ENCODE data around the gene BIRC2. TPM values are rescaled to one million over a fixed set of nuclear protein-coding genes. Genes with fewer than 3 reads are reported as not detected.
A peak's percentile ranks its signal among the peaks of the same experiment; 100 is the strongest.

The BIRC2 gene
- total and polyA plus RNA-seq, 4 donors = 16.7 to 99.9 (median 28.9) TPM

GRCh38 chr11:102384419-102385079 is 37.5 kb downstream of the BIRC2 start:
- Histone ChIP-seq H3K4me3 (no peak overlapping the region), H3K9ac (ENCODE audit: insufficient read depth in 1 of 2, low read length in 2 of 2) (no peak overlapping the region), H3K36me3 (ENCODE audit: control insufficient read depth in 4 of 4, insufficient read depth in 4 of 4, low read length in 4 of 4) (peaks cover 10 to 27% (median 18%) of the 10 kb centered on the region in 4 donors), H3K9me3 (ENCODE audit: control insufficient read depth in 4 of 4, insufficient read depth in 3 of 4, low read length in 3 of 4) (no peaks in the 10 kb centered on the region), H3K27ac (ENCODE audit: low read depth in 1 of 2, low read length in 1 of 2) (no peak overlapping the region), H3K27me3 (ENCODE audit: control insufficient read depth in 3 of 3, insufficient read depth in 3 of 3, low read length in 2 of 3) (no peaks in the 10 kb centered on the region), H3K4me1 (ENCODE audit: control insufficient read depth in 5 of 5, insufficient read depth in 5 of 5, low read length in 5 of 5) (peaks cover 0 to 8% (median 3%) of the 10 kb centered on the region in 5 donors)
- 77 to 87% methylated on average over 15 of the region's 15 CpGs for WGBS, 2 donors
- DNase-seq (peak; percentile 69 to 80 (median 80)), ATAC-seq (ENCODE audit: insufficient read depth, low FRiP score) (no peak)
- TF ChIP-seq CTCF (IDR thresholded peaks at IDR 0.05; ENCODE audit: control extremely low read depth, extremely low read depth) = no peak

GRCh38 chr11:102385085-102386007 is 38.3 kb downstream of the BIRC2 start:
- WGBS, 2 donors = 41 to 65% methylated on average over 5 of the region's 5 CpGs
- H3K27ac ChIP-seq (ENCODE audit: low read depth in 1 of 2, low read length in 1 of 2) = peak overlapping the region in 1 of 2 donors; percentile 63
- TF ChIP-seq CTCF (IDR thresholded peaks at IDR 0.05; ENCODE audit: control extremely low read depth, extremely low read depth) = no peak
- H3K4me3 ChIP-seq = no peak overlapping the region
- H3K27me3 ChIP-seq (ENCODE audit: control insufficient read depth in 3 of 3, insufficient read depth in 3 of 3, low read length in 2 of 3) = no peaks in the 10 kb centered on the region
- peaks cover 0 to 8% (median 3%) of the 10 kb centered on the region in 5 donors for H3K4me1 ChIP-seq (ENCODE audit: control insufficient read depth in 5 of 5, insufficient read depth in 5 of 5, low read length in 5 of 5)
- H3K9me3 ChIP-seq (ENCODE audit: control insufficient read depth in 4 of 4, insufficient read depth in 3 of 4, low read length in 3 of 4) = no peaks in the 10 kb centered on the region
- peaks cover 10 to 23% (median 17%) of the 10 kb centered on the region in 4 donors for H3K36me3 ChIP-seq (ENCODE audit: control insufficient read depth in 4 of 4, insufficient read depth in 4 of 4, low read length in 4 of 4)
- DNase-seq (no peak), ATAC-seq (ENCODE audit: insufficient read depth, low FRiP score) (no peak)
- no peak overlapping the region for H3K9ac ChIP-seq (ENCODE audit: insufficient read depth in 1 of 2, low read length in 2 of 2)

GRCh38 chr11:102386136-102386734 is 39.2 kb downstream of the BIRC2 start:
- no peak overlapping the region for H3K4me3 ChIP-seq
- H3K9me3 ChIP-seq (ENCODE audit: control insufficient read depth in 4 of 4, insufficient read depth in 3 of 4, low read length in 3 of 4) = no peaks in the 10 kb centered on the region
- no peak overlapping the region for H3K9ac ChIP-seq (ENCODE audit: insufficient read depth in 1 of 2, low read length in 2 of 2)
- H3K4me1 ChIP-seq (ENCODE audit: control insufficient read depth in 5 of 5, insufficient read depth in 5 of 5, low read length in 5 of 5) = peaks cover 0 to 8% (median 3%) of the 10 kb centered on the region in 5 donors
- H3K27ac ChIP-seq (ENCODE audit: low read depth in 1 of 2, low read length in 1 of 2) = no peak overlapping the region
- no peak for DNase-seq
- H3K27me3 ChIP-seq (ENCODE audit: control insufficient read depth in 3 of 3, insufficient read depth in 3 of 3, low read length in 2 of 3) = no peaks in the 10 kb centered on the region
- no peak for TF ChIP-seq CTCF (IDR thresholded peaks at IDR 0.05; ENCODE audit: control extremely low read depth, extremely low read depth)
- no peak for ATAC-seq (ENCODE audit: insufficient read depth, low FRiP score)
- 93 to 94% methylated on average over 2 of the region's 2 CpGs for WGBS, 2 donors
- H3K36me3 ChIP-seq (ENCODE audit: control insufficient read depth in 4 of 4, insufficient read depth in 4 of 4, low read length in 4 of 4) = peaks cover 13 to 20% (median 18%) of the 10 kb centered on the region in 4 donors

Measured in lung (tissue), 12 donors.